NOMO-1 treated with DMSO at 0.1 percent for 48 hours (cell line): ENCODE measurements around the gene DBNL.

Experiments used
- DNase-seq: peaks from one replicate; lab custom pipeline; 2025; ENCODE audit not compliant: unreplicated experiment; lab: John Stamatoyannopoulos, UW

Gene DBNL

GRCh38 chr7:44060948-44061644 is 16.6 kb downstream of the DBNL start:
- DNase-seq: no peak

- DNase-seq: no peak
Measured at GRCh38 chr7:44061645-44062179, 17.2 kb downstream of the DBNL start.

GRCh38 chr7:44062180-44062902 is 17.8 kb downstream of the DBNL start:
- DNase-seq: no peak

GRCh38 chr7:44062903-44063295 is 18.4 kb downstream of the DBNL start:
- no peak for DNase-seq

GRCh38 chr7:44063547-44063893 is 19.0 kb downstream of the DBNL start:
- no peak for DNase-seq

- DNase-seq: no peak
Measured at GRCh38 chr7:44063894-44064651, 19.6 kb downstream of the DBNL start.

- DNase-seq: no peak
Measured at GRCh38 chr7:44064791-44065430, 20.4 kb downstream of the DBNL start.

- DNase-seq: peak; percentile 19
Measured at GRCh38 chr7:44065431-44066110, 21.1 kb downstream of the DBNL start, which contains the start of gene PGAM2. Gene PGAM2 (minus strand): TSS chr7:44065567. CDS start chr7:44065529, 38 bp downstream.

GRCh38 chr7:44066111-44066460 is 21.6 kb downstream of the DBNL start:
- DNase-seq: no peak

GRCh38 chr7:44066494-44067063 is 22.1 kb downstream of the DBNL start:
- DNase-seq: no peak

- no peak for DNase-seq
Measured at GRCh38 chr7:44067064-44067951, 22.8 kb downstream of the DBNL start.

- no peak for DNase-seq
Measured at GRCh38 chr7:44068054-44068453, 23.6 kb downstream of the DBNL start.

- DNase-seq: no peak
Measured at GRCh38 chr7:44071726-44072363, 27.3 kb downstream of the DBNL start.

- no peak for DNase-seq
Measured at GRCh38 chr7:44072364-44073231, 28.1 kb downstream of the DBNL start.

- peak; percentile 86 for DNase-seq
Measured at GRCh38 chr7:44073664-44074348, 29.3 kb downstream of the DBNL start.

GRCh38 chr7:44074349-44074695 is 29.8 kb downstream of the DBNL start:
- no peak for DNase-seq

GRCh38 chr7:44075296-44076075 is 31.0 kb downstream of the DBNL start:
- DNase-seq: no peak
